Activated CD4-positive, alpha-beta T cell treated with anti-CD3 and anti-CD28 coated beads, Interleukin-2, amount 50 U/mL, for 48 hours (primary cell): ENCODE measurements around the gene PLCXD3.
"Not testable (repeated sequence)": the region's sequence is repeated elsewhere in the genome, so short reads cannot be mapped to it uniquely, and the experiment has no call there.

Source experiments
- DNase-seq, 2 experiments: peaks; one replicate each; pipeline ENCODE4 v3.0.0-alpha.2; 2020

The PLCXD3 gene, protein sequence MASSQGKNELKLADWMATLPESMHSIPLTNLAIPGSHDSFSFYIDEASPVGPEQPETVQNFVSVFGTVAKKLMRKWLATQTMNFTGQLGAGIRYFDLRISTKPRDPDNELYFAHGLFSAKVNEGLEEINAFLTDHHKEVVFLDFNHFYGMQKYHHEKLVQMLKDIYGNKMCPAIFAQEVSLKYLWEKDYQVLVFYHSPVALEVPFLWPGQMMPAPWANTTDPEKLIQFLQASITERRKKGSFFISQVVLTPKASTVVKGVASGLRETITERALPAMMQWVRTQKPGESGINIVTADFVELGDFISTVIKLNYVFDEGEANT

GRCh38 chr5:41510176-41510831, at the start of gene PLCXD3:
PLCXD3 (minus strand) TSS chr5:41510601; CDS start chr5:41510526, 75 bp downstream.
- DNase-seq, result no peak

DNA sequence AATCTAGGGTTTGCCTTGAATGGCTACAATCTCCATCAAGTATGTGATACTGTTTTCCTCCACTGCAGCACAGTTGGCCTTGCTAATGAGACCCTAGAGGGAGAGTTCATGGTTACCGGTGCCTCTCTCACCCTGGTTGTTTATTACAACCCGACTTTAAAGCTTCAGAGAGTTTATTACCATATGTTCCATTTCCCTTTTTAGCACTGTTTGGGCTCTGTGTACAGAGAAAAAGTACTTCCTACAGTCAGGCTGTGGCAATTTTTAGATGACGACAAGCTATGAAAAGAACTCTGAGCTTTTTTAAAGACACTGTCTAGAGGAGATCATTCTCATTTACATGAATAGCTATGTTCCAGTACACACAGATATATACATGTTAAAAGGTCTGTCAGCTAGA, 48.8 kb upstream of the PLCXD3 start:
- no peak for DNase-seq

DNA sequence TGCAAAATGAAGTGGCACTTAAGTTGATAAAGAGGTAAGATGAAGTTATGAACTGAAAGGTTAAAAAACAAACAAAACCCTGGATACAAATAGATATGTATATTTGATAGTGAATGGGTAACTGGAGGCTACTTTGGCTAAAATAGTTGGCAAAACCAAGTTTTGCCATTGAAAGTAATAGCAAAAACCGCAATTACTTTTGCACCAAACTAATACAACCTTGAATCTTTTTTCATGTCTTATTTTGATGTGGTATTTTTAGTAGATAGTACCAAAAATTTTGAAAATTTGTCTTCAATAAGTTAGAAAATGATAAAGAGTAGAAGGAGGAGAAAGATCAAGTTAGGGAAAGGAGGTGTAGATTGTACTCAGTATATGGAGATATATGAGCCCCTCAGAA, 47.9 kb upstream of the PLCXD3 start:
- no peak for DNase-seq

GRCh38 chr5:41547991-41548390, 37.6 kb upstream of the PLCXD3 start:
- DNase-seq, result no peak

- no peak for DNase-seq
Measured at GRCh38 chr5:41542183-41542582, 31.8 kb upstream of the PLCXD3 start.

GRCh38 chr5:41539454-41539853, 29.1 kb upstream of the PLCXD3 start:
- DNase-seq, result no peak

DNA sequence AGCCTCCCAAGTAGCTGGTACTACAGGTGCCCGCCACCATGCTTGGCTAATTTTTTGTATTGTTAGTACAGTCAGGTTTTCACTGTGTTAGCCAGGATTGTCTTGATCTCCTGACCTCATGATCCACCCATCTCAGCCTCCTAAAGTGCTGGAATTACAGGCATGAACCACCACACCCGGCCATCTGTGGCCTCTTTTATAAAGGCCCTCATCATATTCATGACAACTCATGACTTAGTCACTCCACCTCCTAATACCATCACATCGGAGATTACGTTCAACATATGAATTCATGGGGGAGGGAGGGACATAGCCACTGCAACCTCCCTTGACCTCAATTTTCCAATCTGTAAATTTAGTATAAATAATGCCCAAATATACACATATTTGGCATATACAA, 27.2 kb upstream of the PLCXD3 start:
- no peak for DNase-seq

DNA sequence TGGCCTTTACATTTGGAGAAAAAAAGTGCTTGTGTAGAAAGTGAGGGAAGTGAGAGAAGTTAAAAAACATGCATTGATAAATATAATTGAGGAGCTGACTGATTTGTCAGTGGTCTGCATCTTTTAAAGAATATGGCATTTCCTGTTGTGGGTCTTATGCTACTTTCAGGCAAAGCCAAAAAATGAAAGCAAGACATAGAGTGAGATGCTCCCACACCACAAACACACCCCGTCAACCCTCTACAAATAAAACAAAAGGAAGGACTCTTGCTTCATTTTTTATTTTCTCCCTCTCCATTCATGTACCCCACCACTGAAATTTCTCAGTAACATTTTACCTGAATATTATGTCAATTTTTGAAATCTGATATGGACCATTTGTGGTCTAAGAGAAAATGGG, 22.1 kb upstream of the PLCXD3 start:
- no peak for DNase-seq

DNA sequence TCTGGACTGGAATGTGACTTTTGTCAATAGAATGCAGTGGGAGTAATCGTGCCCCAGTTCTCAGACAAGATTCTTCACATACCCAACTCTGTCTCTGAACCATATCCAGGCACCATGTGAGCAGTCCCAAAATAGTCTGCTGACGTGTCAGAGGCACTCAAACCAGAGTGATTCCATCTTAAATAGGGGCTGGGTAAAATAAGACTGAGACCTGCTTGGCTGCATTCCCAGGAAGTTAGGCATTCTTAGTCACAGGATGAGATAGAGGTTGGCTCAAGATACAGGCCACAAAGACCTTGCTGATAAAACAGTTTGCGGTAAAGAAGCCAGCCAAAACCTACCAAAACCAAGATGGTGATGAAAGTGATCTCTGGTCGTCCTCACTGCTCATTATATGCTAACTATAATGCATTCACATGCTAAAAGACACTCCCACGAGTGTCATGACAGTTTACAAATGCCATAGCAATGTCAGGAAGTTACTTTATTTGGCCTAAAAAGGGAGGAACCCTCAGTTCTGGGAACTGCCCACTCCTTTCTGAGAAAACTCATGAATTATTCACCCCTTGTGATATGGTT, 16.9 kb upstream of the PLCXD3 start:
- DNase-seq, result no peak

- DNase-seq, result no peak
Measured at GRCh38 chr5:41526699-41527098, 16.3 kb upstream of the PLCXD3 start.

- DNase-seq, result no peak
Measured at GRCh38 chr5:41524174-41524573, 13.8 kb upstream of the PLCXD3 start.

- no peak for DNase-seq
Measured at GRCh38 chr5:41522193-41522786, 11.9 kb upstream of the PLCXD3 start.

DNA sequence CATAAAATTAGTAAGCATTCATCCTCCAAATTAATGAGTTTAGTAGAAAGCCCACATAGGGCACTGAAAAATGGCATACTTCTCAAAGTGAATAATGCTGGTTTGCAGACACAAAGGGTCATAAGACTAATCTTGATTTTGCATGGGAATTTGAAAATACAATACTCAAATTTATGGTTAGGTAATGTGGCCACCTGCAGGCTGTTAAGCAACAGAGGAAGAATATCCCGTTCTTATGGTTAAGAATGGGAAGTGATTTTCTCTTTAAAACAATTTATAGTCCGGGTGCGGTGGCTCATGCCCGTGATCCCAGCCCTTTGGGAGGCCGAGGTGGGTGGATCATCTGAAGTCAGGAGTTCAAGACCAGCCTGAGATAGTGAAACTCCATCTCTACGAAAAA, 9.4 kb upstream of the PLCXD3 start:
- no peak for DNase-seq

DNA sequence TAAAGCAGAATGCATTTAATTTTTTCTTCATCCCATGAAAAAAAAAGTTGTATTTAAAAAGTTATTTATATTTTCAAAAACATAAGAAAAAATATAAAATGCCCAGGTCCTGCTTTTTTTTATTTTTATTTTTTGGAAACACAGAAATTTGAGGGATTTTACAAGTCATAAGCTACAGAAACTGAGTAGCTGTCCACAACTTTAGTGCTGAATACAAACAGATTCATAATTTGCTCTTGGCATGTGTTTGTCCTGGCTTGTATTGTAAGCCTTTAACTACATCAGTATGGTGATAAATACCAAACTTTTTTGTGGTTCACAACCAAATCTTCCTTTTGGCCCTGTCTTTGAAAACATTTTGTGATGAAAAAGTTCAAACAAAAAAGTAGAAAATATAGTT, 7.5 kb upstream of the PLCXD3 start:
- no peak for DNase-seq

GRCh38 chr5:41511241-41511640, 840 bp upstream of the PLCXD3 start:
- DNase-seq, result no peak

DNA sequence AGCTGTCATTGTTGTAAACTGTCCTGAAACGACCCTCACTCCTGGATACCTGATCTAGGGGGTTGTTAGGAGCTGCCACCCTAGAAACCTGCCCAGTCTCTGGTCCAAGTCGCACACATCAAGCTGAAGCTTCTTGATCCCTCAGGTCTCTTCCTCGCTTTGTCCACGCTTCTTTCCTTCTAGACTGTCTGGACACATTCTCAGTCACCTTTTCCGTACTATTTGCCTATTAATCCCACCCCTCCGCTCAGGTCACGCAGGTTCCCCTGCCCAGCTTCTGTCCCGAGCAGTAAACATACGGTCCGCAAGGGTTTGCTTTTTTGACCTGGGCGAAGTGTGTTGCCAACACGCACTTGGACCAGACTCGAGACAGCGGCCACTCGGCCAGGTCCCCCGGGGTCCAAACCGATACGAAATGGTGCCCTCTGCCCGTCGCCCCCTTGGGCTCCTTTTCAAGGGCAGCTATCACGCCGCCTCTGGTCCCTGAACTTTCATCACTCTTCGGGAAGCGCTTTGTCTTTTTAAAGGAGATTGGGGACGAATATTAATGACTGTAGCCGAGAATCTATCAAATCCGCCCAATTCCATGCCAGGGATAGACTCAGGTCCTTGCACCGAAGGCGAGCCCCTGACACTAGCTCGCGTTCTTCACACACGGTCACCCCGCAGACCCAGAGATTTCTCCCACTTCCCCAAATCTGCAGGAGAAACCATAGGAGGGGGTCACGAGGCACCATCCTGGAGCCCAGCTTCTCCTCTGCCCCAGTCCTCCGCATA, 814 bp downstream of the PLCXD3 start:
- no peak for DNase-seq

- DNase-seq, result no peak
Measured at GRCh38 chr5:41508696-41509398, 1.6 kb downstream of the PLCXD3 start.

DNA sequence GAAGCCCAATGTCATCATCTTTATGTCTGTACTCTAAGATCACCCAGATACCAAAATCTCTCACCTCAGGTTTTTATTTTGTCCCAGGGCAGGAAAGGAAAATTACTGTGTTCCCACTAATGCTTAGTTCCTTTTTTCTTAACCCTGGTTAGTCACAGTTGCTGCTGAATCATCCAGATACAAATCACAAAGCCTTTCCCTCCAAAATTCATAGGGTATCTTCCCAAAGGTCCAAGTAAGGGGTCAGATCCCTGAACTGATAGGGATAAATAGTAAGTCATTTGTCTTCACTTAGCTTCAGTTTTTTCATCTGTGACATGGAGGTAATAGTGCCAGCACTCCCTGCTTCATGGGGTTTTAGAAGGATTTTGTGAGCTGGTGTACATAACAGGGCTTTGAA, 2.2 kb downstream of the PLCXD3 start:
- no peak for DNase-seq

GRCh38 chr5:41507501-41507900, 2.9 kb downstream of the PLCXD3 start:
- no peak for DNase-seq

- no peak for DNase-seq
Measured at GRCh38 chr5:41503860-41504259, 6.5 kb downstream of the PLCXD3 start.

DNA sequence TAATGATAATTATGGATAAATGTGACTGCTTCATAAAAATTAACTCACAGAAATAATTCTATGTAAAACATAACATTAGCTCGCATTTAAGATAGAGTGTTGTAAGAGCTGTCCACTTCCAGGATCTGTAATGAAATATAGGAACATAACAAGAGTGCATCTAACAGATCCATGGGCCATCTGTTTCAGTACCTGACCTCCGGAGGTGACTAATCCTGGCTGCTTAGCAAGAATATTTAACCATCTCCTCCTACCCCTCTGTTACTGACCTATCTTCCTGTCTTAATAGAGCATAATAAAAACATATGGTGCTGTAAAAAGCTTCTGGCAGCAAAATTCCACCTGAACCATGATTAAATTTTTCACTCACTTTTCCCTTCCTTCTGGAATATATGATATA, 7.1 kb downstream of the PLCXD3 start:
- DNase-seq, result no peak

DNA sequence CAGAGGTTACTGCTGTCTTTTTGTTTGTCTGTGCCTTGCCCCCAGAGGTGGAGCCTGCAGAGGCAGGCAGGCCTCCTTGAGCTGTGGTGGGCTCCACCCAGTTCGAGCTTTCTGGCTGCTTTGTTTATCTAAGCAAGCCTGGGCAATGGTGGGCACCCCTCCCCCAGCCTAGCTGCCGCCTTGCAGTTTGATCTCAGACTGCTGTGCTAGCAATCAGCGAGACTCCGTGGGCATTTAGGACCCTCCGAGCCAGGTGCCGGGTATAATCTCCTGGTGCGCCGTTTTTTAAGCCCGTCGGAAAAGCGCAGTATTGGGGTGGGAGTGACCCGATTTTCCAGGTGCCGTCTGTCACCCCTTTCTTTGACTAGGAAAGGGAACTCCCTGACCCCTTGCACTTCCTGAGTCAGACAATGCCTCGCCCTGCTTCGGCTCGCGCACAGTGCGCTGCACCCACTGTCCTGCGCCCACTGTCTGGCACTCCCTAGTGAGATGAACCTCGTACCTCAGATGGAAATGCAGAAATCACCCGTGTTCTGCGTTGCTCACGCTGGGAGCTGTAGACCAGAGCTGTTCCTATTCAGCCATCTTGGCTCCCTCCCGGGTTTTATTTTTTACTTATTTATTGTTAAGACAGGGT, 16.8 kb downstream of the PLCXD3 start:
- DNase-seq, result not testable (repeated sequence)
